GM18861 (cell line): Measurements from ENCODE around the gene CAVIN1.
"Not testable (repeated sequence)": the region's sequence is repeated elsewhere in the genome, so short reads cannot be mapped to it uniquely, and the experiment has no call there.

Experiments used
- ATAC-seq: cut with Tn5 transposase; IDR thresholded peaks from one replicate; pipeline ENCODE4 v1.9.1; 2021; ENCODE audit not compliant: unreplicated experiment

The CAVIN1 gene

DNA sequence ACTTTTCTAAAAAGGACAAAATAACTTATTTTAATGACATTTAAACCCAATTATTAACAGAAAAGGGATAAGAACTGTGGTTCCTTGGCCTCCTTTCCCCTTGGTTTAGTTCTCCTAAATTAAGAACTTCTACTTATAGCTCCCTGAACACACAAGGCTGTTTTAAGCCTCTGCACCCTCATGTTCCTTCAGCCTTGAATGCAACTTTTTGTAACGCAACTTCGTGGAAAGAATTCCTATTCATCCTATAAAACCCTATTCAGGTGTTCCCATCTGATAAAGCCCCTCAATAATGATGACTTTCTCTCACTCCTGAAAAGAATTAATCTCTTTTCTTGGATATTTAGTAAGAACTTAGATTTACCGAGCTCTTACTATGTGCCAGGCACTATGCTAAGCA, 41.2 kb downstream of the CAVIN1 start:
- no peak for ATAC-seq

DNA sequence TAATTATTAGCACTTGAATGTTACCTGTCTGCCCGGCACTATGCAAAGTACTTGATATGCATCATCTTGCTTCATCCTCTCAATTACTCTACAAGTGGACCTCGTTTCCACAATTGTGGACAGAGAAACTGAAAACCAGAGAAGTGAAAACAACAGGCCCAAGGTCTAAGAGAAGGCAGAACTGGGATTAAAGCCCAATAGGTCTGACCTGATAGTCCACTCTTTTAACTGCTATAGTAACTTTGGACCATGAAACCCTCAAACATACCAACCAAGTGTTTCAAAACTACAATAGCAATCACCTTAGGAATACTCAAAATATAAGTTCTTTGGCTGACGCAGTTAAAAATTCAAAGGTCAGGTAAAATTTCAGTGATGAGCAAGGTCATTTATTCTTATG, 42.1 kb downstream of the CAVIN1 start:
- ATAC-seq = no peak

DNA sequence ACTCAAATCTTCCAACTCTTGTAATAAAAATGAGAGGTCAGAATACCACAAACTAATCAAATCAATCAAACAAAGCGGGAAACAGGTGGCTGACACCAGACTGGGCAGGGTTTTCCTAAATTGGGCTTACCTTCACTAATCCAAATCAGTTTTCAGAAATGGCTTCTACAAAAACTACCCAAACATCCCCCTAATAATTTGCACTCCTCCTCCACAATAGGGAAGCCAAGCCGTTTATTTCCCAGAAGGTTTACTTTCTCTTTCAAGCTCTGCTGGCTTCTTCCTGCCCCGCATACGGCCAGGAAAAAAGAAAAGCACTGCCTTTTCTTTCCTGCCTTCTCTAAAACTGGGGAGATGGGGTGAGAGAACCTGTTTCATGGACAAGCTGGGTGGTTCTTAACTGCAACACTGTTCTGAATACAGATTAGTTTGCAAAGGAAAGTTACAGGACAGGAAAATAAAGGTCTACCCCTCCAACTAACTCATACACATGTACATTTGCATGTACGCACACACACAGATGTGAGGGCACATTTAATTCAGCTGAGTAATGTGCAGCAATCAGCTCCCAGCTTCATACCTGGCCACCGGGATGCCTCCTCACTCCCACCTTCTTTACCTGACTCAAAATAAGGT, 44.0 kb downstream of the CAVIN1 start:
- no peak for ATAC-seq

DNA sequence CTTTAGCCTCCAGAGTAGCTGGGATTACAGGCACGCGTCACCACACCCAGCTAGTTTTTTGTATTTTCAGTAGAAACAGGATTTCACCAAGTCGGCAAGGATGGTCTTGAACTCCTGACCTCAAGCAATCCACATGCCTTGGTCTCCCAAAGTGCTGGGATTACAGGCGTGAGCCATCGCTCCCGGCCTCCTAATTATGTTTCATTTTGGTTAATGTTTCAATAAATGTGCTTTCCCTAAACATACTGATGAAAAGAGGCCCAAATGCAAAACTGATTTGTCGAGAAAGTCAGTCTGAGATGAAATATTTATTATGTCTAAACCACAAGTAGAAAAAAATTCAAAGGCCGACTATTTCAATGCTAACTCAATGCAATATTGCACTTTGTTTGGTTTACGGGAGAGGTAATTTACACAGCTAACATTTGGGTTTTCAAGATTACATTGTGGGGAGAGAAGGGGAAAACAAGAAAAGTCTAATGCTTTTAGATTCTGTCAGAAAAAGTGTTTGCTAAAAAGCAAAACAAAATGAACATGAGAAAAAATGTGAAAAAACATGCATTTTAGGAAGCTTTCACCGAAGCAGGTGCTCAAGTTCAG, 44.6 kb downstream of the CAVIN1 start:
- no peak for ATAC-seq

DNA sequence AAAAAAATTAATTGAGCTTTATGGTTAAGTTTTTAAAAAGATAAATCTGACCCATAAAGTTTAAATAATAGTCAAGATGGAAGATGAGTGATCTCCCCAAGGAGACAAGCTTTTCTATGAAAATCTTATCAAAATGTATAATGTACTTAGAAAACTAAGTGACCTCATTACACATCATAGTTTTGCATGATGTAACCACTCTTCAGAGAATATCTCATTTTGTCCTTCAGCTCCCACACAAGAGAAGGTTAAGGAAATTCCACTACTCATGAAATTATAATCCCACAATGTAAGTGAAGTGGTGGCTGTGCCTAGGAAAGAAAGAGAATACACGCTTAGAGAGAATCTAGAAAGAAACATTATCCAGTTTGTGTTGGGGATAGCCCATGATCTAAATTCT, 49.2 kb downstream of the CAVIN1 start:
- ATAC-seq = no peak

DNA sequence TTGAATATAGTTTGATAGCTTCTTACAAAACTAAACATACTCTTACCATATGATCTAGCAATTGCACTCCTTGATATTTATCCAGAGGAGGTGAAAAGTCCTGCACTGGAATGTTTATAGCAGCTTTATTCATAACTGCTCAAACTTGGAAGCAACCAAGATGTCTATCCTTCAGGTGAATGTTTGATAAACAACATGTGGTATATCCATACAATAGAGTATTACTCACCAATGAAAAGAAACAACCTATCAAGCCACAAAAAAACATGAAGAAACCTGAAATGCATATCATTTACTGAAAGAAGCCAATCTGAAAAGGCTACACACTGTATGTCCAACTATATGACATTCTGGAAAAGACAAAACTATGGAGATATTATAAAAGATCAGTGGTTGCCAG, 50.9 kb downstream of the CAVIN1 start:
- no peak for ATAC-seq

DNA sequence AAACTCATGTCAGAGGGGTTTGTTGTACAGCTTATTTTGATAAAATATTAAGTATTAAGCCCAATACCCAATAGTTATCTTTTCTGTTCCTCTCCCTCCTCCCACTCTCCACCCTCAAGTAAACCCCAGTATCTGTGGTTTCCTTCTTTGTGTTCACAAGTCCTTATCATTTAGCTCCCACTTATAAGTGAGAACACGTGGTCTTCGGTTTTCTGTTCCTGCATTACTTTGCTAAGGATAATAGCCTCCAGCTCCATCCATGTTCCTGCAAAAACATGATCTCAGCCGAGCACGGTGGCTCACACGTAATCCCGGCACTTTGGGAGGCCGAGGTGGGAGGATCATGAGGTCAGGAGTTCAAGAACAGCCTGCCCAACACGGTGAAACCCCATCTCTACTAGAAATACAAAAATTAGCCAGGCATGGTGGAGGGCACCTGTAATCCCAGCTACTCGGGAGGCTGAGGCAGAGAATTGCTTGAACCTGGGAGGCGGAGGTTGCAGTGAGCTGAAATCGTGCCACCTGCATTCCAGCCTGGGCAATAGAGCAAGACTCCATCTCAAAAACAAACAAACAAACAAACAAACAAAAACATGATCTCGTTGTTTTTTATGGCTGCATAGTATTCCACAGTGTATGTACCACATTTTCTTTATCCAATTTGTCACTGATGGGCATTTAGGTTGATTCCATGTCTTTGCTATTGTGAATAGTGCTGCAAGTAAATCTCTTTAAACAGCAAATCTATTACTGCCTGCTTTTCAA, 54.1 kb downstream of the CAVIN1 start:
- not testable (repeated sequence) for ATAC-seq

DNA sequence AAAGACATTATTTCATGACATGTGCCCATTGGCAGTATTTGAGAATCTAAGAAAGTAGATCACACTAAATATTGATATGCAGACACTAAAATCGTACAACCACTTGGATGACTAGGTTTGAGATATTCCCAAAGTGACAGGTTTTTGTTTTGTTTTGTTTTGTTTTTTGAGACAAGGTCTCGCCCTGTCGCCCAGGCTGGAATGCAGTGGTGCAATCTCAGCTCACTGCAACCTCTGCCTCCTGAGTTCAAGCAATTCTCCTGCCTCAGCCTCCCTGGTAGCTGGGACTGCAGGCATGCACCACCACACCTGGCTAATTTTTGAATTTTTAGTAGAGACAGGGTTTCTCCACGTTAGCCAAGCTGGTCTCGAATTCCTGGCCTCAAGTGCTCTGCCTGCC, 54.7 kb downstream of the CAVIN1 start:
- ATAC-seq = not testable (repeated sequence)

DNA sequence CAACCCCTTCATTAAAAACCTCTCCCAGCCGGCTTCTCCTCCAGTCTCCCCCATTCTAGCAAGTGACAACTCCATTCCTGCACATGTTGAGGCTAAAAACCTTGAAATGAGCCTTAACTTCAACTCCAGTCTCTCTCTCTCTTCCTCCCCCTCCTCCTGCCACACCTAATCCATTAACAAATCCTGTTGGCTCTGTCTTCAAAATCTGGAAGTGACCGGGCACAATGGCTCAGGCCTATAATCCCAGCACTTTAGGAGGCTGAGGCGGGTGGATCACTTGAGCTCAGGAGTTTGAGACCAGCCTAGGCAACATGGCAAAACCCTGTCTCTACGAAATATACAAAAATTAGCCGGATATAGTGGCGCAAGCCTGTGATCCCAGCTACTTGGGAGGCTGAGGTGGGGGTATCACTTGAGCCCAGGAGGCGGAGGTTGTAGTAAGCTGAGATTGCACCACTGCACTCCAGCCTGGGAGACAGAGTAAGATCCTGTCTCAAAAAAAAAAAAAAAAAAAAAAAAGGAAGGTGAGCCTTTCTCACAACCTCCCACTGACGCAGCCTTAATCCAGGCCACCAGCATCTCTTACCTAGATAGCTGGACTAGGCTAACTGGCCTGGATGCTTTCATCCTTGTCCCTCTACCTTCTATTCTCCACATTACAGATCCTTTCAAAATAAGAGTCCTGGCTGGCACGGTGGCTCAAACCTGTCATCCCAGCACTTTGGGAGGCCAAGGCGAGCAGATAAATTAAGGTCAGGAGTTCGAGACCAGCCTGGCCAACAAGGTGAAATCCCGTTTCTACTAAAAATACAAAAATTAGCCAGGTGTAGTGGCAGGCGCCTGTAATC, 56.7 kb downstream of the CAVIN1 start:
- not testable (repeated sequence) for ATAC-seq

DNA sequence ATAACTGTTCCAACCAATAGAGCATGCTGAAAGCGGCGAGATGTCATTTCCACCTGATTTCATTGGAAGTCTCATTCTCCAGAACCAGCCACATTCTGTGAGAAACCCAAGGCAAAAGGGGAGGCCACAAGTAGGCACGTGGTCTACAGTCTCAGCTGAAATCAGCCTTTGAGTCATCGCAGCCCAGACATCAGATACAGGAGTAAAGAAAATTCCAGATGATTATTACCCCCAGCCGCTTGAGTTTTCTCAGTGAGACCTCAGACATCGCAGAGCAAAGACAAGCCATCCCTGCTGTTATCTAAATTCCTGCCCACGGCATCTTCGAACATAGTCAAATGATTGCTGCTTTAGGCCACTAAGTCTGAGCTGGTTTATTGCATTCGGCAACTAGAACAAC, 57.9 kb downstream of the CAVIN1 start:
- ATAC-seq = no peak

DNA sequence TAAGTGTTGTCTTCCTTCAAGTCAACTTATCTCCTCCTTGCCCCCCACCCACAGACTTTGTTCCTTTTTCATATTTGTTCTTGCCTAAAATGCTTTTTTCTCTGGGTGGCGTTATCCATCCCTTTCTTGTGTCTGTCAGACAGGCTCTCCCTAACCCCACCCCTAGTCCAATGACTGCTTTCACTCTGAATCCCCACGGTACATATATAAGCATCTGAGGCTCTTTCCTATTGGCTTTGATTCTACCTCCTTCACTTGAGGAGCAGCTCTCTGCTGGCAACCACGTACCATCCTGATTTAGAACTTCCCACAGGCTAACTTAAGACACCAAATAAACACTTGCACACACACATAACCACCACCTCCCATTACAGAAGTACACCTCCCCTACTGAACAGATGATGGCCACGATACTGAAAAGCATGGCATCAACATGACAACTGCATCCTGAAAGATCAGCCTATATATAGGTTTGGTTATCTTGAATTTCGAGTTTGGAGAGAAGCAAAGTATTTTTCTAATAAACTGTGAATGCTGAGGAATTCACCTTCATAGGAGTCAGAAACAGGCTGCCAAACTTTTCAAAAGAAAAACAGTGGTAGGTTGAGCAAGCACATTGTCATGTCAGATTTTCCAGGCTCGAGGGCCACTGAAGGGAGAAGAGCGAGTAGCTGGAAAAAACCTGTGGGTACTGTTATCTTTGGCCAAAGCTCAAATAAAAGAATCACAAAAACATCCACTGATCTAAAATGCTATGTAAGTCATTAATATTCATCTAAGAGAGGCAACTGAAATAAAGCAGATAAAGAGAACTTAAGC, 59.1 kb downstream of the CAVIN1 start:
- no peak for ATAC-seq

DNA sequence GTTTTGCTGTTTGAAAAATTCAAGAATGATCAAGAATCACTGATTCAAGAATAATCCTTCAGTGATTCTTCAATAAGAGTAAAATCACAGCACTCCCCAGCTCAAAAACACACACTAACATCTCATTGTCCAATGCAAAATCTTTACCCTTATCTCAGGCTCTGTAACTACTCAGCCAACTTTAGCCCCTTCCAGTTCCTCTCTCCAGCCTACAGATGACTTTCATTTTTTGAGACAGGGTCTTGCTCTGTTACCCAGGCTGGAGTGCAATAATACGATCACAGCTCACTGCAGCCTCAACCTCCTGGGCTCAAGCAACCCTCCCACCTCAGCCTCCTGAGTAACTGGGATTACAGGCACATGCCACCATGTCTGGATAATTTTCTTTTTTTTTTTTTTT, 59.8 kb downstream of the CAVIN1 start:
- ATAC-seq = no peak

DNA sequence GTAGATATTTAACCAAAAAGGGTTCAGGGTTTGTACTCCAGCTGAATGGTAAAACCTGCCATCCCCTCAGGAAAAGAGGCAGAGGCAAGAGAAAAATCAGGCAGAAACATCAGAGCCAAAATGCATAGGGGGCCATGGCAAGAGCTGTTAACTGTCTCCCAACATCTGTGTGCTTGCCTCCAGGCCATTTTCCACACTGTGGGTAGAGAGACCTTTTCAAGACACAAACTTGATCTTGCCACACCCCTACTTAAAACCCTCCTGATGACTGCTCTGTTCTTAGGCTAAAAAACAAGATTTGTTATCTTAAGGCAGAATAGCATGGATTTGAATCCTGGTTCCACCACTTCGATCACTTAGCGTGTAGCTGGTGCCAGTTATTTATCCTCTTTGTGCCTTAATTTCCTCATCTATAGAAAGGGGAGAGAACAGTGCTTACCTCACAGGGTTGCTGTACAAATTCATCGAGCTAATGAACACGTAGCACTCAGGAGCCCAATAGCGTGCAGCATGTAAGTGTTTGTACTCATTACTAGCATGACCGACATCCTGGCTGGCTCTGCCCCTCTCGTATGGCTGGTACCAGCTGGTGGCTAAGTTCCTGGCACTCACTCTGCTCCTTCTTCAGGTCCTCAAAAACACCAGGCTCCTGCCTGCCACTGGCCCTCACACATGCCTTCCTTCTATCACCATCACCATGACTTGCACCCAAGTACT, 60.7 kb downstream of the CAVIN1 start:
- no peak for ATAC-seq

DNA sequence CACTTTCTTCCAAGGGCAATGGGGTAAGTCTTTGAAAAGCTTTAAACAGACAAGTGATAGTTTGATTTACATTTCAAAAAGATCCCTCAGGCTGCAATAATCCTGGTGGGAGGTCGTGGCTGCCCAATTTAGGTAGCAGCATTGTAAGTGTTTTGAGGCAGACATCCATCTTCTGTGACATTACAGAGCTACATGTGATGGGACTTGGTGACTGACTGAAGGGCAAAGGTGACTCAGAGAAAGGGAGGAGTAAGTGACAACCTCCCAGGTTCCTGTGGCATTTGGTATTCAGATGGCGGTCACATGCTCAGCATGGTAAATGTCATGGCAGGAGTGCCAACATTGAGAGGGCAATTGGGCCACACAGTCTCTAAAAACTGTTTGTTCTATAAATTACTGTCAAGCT, 61.3 kb downstream of the CAVIN1 start:
- no peak for ATAC-seq

DNA sequence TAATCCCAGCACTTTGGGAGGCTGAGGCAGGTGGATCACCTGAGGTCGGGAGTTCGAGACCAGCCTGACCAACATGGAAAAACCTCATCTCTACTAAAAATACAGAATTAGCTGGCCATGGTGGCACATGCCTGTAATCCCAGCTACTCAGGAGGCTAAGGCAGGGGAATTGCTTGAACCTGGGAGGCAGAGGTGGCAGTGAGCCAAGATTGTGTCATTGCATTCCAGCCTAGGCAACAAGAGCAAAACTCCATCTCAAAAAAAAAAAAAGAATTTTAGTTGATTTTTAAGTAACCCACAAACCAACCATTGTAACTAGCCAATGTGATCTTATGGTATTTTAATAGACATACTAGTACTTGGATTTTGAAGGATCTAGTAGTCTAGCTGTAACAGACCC, 62.7 kb downstream of the CAVIN1 start:
- ATAC-seq = not testable (repeated sequence)

DNA sequence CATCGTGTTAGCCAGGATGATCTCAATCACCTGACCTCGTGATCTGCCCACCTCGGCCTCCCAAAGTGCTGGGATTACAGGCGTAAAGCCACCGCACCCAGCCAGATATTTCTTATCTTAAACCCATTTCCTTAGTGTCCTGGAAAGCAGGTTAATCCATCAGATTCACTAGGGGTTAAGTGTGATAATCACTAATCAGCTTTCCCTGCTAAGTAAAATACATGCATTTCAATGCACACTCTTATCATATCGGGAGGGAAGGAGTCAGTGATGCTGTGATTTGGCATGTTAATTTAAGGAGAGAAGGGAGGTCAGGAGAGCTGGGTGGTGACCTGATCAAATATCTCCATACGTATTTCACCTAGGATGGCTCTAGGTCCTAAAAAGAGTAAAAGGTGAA, 63.9 kb downstream of the CAVIN1 start:
- no peak for ATAC-seq

DNA sequence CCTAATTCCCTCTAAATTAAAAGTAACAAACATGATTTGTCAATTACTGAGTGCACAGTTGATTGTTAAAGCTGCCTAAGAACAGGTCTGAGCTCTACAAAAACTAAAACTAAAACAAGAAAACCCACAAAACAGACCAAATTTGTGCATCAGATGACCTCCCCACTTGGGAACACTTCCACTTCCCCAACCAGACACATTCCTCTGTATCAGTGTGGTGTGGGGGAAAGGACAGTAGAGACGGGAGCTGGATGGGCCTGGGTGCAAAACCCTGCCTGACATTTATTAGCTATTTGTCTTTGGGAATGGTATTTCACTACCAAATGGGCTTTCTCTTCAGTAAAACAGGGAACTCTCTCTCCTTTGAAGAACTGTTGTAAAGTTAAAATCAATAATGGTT, 64.6 kb downstream of the CAVIN1 start:
- no peak for ATAC-seq

DNA sequence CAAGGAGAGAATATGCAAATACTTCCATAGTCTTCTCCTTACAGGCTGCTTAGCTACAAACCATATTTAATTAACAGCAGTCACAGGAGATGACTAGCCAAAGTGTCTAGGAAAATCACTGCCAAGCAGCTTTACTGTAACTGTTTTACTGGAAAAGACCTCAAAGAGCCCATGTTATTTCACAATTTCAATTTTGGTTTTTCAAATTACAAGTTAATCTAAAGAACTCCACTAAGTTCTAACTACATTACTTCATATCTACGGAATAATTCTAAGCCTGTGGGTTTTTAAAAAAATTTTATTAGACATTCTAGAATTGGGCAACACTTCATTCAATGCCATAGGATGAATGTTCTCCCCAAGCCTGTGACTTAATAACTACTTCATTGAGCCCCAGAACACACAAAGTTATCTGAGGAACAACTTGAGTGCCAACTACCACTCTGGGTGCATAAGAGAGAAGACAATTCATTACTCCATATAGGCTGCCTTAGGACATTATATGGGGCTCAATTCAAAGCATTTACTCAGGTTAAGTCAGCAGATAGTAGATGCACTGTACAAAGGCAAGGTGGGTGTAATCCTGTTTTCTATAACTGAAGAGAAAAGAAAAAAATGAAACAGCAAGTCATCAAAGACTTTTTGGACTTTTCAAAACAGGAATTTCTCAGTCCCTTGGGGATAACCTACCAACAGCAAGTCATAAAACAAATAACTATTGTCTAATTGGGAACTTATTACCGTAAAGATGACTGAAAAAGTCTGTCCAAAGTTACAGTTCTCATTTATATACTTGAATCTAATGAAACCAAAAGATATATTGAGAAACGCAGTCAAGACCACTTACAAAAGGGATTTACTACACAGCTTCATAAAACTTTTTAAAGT, 67.9 kb downstream of the CAVIN1 start:
- ATAC-seq = no peak
